Measurements from ENCODE around the gene TATDN2. TPM values are rescaled to one million over a fixed set of nuclear protein-coding genes. Genes with fewer than 3 reads are reported as not detected.

The TATDN2 gene
- total and polyA plus RNA-seq, 2 donors (not counting 3 experiments of a cell fraction or from before 2014, with no cell fraction given): 10.7 to 26.8 TPM

DNA sequence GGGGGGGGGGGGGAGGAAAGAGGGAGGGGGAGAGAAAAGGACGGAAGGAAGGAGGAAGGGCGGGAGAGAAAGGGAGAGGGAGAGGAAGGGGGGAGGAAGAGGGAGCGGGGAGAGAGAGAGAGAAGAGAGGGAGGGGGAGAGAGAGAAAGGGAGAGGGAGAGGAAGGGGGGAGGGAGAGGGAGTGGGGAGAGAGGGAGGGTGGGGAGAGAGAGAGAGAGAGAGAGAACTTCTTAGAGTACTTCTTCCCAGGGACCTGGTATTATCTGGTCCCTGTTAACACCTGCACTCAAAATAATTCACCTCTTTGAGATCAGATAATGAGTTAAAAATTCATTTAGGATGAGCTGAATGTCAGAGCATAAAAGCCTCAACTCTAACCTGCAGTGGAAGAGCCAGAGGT lies 71.5 kb downstream of the TATDN2 start:
- ChIA-PET POLR2A (interaction anchor here (2.2 kb wide), 1 partner anchor 10 kb away, joined by 8 read pairs; no protein-coding TSS in a partner anchor), CTCF (interaction anchor here (2.4 kb wide), 1 partner anchor 56 kb away, joined by 9 read pairs; no protein-coding TSS in a partner anchor)
- DNase-seq (ENCODE audit: low read depth, low spot score) (peak; percentile 7), FAIRE-seq (no peak)
- H3K27ac ChIP-seq (ENCODE audit: insufficient read depth, low read depth, low read length): no peak overlapping the region
- H3K79me2 ChIP-seq (ENCODE audit: control insufficient read depth, insufficient read depth, low read length): peaks cover 41% of the 10 kb centered on the region
- intact Hi-C loops (cut with micrococcal nuclease): loop anchor here (2.0 to 5.0 kb wide), 3 partner anchors 333 to 478 kb away; partner anchors contain the start of genes EMC3 and RPUSD3
- H2AFZ ChIP-seq (ENCODE audit: low read depth, low read length): no peak overlapping the region
- peaks cover 15 to 31% of the 10 kb centered on the region in 2 experiments for H3K36me3 ChIP-seq (ENCODE audit: control insufficient read depth in 2 of 2, extremely low read depth in 1 of 2, insufficient read depth in 2 of 2, low read length in 2 of 2)
- peaks cover 25% of the 10 kb centered on the region for H3K4me1 ChIP-seq (ENCODE audit: control insufficient read depth, extremely low read depth, insufficient read depth, low read length)
- H3K27me3 ChIP-seq (ENCODE audit: control insufficient read depth in 2 of 2, insufficient read depth in 2 of 2, low read length in 2 of 2): peaks cover 0 to under 1% of the 10 kb centered on the region in 2 experiments
- no peaks in the 10 kb centered on the region for H4K20me1 ChIP-seq (replicated peaks; ENCODE audit: control insufficient read depth, extremely low read depth, insufficient read depth, low read length)
- peak overlapping the region; percentile 84 to 99 (median 85) for H3K4me3 ChIP-seq (replicated peaks in 1 of 3; ENCODE audit: insufficient read depth in 1 of 3, low read depth in 1 of 3, low read length in 3 of 3)
- dilution Hi-C loops (cut with MboI; ENCODE audit: extremely low pct_ligation_motif_present, low sequenced_read_pairs): no loop called here
- H3K9me3 ChIP-seq (replicated peaks; ENCODE audit: control insufficient read depth, insufficient read depth, low read length): no peaks in the 10 kb centered on the region
- TF ChIP-seq GATA2 (IDR thresholded peaks at IDR 0.05; ENCODE audit: insufficient read depth, insufficient read length, low read depth, low read length): no peak
- TF ChIP-seq, protein P1, sequence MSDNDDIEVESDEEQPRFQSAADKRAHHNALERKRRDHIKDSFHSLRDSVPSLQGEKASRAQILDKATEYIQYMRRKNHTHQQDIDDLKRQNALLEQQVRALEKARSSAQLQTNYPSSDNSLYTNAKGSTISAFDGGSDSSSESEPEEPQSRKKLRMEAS (IDR thresholded peaks at IDR 0.05; ENCODE audit: insufficient read depth, insufficient read length): no peak
- TF ChIP-seq POLR2AphosphoS5 (IDR thresholded peaks at IDR 0.05; ENCODE audit: insufficient read depth, low read depth, low read length): no peak
- TF ChIP-seq, protein P2, sequence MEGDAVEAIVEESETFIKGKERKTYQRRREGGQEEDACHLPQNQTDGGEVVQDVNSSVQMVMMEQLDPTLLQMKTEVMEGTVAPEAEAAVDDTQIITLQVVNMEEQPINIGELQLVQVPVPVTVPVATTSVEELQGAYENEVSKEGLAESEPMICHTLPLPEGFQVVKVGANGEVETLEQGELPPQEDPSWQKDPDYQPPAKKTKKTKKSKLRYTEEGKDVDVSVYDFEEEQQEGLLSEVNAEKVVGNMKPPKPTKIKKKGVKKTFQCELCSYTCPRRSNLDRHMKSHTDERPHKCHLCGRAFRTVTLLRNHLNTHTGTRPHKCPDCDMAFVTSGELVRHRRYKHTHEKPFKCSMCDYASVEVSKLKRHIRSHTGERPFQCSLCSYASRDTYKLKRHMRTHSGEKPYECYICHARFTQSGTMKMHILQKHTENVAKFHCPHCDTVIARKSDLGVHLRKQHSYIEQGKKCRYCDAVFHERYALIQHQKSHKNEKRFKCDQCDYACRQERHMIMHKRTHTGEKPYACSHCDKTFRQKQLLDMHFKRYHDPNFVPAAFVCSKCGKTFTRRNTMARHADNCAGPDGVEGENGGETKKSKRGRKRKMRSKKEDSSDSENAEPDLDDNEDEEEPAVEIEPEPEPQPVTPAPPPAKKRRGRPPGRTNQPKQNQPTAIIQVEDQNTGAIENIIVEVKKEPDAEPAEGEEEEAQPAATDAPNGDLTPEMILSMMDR (IDR thresholded peaks at IDR 0.05; ENCODE audit: extremely low read depth in 1 of 2, insufficient read depth in 1 of 2, low read depth in 1 of 2, low read length in 2 of 2): no peak
- no peak for TF ChIP-seq EZH2 (IDR thresholded peaks at IDR 0.05; ENCODE audit: borderline replicate concordance, low read depth, low read length, severe bottlenecking)
- no peak for TF ChIP-seq JUN (IDR thresholded peaks at IDR 0.05; ENCODE audit: borderline replicate concordance, insufficient read depth, insufficient read length, low read depth)
- TF ChIP-seq MYC (IDR thresholded peaks at IDR 0.05; ENCODE audit: low read depth, low read length): no peak
- TF ChIP-seq POLR2A (IDR thresholded peaks at IDR 0.05; ENCODE audit: low read depth, low read length): no peak
- no peak for TF ChIP-seq FOS (IDR thresholded peaks at IDR 0.05; ENCODE audit: borderline replicate concordance, insufficient read depth, low read length)
- peak overlapping the region; percentile 98 for H3K9ac ChIP-seq (replicated peaks; ENCODE audit: extremely low read depth, insufficient read depth, low read length)
- no TSS peak for BruUV-seq (replicated peaks)
- H3K9me1 ChIP-seq (replicated peaks; ENCODE audit: control insufficient read depth, extremely low read depth, insufficient read depth, low read length): no peaks in the 10 kb centered on the region
- peak overlapping the region; percentile 94 for H3K4me2 ChIP-seq (ENCODE audit: insufficient read depth, low read length)
